Ammon's horn (tissue), 1 donor: ENCODE data around the gene TNPO1.
"Not testable (repeated sequence)": the region's sequence is repeated elsewhere in the genome, so short reads cannot be mapped to it uniquely, and the experiment has no call there.

Experiments
- DNase-seq: peaks from one replicate; pipeline ENCODE4 v3.0.0-alpha.2; 2016; ENCODE audit warnings: low spot score

TNPO1 gene

GRCh38 chr5:72934953-72935725 is 118.7 kb downstream of the TNPO1 start:
- DNase-seq: not testable (repeated sequence)

- DNase-seq: peak; percentile 10
These were observed 120.4 kb downstream of the TNPO1 start for GRCh38 chr5:72936893-72937292.

- DNase-seq: no peak
These were observed 121.1 kb downstream of the TNPO1 start for GRCh38 chr5:72937517-72938061.

GRCh38 chr5:72938206-72938605 is 121.7 kb downstream of the TNPO1 start:
- DNase-seq: no peak

DNA sequence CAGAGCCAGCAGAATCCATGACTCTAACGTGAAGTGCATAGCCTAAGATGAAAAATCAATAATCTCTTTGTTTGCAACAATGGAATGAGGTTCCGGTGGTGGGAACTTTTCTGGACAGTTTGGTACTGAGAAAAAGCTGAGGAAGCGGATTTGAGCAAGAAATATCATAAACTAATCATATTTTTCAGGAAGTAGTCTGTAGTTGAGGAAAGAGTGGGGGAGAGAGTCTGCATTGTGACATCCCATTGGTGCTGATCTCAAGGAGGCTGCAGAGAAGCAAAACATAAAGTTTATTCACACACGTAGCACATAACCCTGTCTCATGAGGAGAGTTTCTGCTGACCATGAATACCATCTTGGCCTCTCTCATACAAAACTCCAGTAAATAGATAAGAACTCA is 123.6 kb downstream of the TNPO1 start:
- DNase-seq: no peak

DNA sequence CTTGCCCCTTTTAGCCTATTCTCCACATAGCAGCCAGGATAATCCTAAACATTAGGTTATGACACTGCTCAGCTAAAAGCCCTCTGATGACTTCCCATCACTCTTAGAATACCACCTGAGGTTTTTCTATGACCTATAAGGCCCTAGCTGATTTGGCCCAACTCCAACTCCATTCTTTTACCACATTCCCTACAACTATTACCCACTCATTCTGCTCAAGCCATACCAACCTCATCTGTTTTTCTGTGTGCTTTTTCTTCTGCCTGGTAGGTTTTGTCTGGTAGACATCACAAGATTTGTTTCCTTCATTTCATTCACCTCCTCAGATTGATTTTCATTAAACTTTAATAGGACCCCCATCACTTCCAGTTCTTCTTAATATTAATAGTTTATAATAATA is 126.8 kb downstream of the TNPO1 start:
- DNase-seq: no peak

DNA sequence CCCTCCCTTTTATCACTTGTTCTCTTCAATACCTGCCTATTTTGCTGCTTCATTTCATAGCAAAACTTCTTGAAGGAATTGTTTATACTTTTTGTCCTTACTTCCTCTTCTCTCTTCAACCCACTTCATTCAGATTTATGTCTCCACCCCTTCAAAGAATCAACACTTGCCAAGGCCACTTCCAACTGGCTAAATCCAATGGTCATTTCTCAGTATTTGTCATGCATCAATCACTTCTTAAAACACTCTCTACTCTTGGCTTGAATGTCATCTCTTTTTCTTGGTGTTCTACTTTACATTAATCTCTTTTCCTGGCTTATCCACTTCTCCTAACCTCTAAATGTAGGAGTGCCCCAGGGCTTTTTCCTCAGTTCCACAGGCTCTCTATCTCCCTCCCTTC is 131.0 kb downstream of the TNPO1 start:
- DNase-seq: no peak

GRCh38 chr5:72949481-72949880 is 133.0 kb downstream of the TNPO1 start:
- DNase-seq: no peak

- peak; percentile 18 for DNase-seq
These were observed 135.4 kb downstream of the TNPO1 start for GRCh38 chr5:72951671-72952468.

- no peak for DNase-seq
These were observed 137.9 kb downstream of the TNPO1 start for GRCh38 chr5:72954389-72954788.

DNA sequence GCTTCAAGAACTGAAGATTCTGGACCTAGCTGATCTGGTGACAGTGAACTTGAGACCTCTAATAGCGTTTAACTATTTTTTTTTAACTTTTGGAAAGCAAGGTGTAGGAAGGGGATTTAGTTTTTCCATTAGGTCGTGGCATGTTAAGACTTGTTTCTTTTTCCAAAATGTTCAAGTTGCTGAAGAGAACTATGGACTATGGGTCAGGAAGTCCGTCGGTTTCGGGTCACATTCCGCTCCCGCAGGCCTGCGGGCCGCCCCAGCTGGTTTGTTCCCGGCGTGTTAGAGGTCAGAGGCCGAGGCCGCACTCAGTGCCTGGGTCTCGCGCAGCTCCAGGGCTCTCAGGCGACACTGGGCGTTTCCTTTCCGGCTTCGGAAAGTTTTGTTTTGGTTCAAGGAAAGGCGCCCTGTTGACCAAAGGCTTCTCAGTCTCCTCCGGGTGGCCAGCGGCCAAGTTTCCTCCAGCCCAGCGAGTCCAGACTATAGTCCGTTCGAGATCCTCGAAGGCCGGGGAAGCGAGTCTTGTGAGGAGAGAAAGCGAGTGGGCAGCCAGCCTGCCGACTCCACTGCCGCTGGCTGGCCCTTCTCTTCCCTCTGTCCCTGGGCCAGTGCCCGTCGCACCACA is 138.8 kb downstream of the TNPO1 start:
- no peak for DNase-seq

GRCh38 chr5:72955768-72956323 is 139.4 kb downstream of the TNPO1 start, which contains the start of gene FCHO2:
TSS of gene FCHO2 (plus strand) at chr5:72956041. CDS start at chr5:72956097, 56 bp downstream.
- DNase-seq: peak; percentile 98

DNA sequence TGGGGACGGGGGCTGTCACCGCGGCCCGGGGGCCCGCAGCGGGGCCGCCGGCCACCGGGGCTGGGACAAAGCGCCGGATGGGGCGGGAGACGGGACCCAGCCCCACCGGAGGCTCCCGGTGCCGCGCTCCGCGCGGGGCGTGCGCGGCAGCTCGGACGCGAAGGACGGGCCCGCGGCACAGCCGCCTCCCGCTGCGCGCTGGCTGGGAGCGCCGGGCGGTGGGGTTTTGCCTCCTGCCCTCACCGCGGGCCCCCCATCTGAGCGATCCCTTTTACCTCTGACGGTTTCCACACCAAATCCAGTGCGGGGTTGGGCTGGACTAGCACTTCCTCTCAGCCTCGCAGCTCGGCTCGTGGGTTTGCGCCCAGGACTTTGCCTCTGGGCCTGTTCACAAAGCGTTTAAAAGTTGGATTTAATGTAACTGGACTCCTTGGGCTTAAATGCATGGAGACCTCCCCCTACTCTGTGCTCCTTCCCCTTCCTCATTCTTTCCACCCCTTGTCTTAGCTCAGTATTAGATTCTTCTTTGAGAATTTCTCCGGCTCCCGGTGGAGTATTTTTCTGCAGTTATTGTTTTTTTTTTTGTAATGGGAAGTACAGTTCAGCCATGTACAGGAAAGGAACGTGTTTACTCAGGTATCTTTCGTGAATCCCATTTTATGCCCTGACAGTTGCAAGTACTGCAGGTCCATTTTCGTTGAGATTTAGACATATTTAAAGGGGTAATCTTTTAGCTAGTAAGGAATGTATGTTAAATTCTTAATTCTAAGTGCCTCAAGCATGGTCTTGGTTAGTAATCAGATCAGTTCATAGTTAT is 140.1 kb downstream of the TNPO1 start:
- peak; percentile 45 for DNase-seq

DNA sequence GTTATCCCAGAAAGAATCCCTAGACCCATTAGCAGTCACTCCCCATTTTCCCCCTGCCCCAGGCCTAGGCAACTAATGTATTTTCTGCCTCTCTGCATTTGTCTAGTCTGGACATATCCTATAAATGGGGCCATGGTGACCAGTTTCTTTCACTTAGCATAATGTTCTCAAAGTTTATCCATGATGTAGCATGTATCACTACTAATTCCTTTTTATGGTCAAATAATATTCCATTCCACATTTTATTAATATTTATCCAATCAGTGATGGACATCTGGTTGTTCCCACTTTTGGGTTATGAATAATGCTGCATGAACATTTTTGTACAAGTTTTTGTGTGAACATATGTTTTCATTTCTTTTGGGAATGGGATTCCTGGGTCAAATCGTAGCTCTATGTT is 140.9 kb downstream of the TNPO1 start:
- DNase-seq: no peak

DNA sequence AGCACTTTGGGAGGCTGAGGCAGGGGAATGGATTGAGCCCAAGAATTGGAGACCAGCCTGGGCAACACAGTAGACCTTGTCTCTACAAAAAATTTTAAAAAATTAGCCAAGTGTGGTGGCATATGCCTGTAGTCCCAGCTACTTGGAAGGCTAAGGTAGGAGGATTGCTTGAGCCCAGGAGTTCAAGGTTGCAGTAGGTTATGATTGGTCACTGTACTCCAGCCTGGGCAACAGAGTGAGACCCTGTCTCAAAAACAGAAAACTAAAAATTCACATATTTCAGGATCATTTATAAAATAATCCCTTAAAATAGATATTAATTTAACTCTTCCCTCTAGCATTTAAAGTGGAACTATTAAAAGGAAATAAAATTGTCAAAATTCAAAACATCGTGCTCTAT is 142.8 kb downstream of the TNPO1 start:
- DNase-seq: no peak
